ENCODE measurements around the gene RBM14. TPM values are rescaled to one million over a fixed set of nuclear protein-coding genes. Genes with fewer than 3 reads are reported as not detected.
"Not testable (repeated sequence)": the region's sequence is repeated elsewhere in the genome, so short reads cannot be mapped to it uniquely, and the experiment has no call there.

RBM14 gene
- total RNA-seq, 1 donor from 2014 or later: 35.2 TPM

DNA sequence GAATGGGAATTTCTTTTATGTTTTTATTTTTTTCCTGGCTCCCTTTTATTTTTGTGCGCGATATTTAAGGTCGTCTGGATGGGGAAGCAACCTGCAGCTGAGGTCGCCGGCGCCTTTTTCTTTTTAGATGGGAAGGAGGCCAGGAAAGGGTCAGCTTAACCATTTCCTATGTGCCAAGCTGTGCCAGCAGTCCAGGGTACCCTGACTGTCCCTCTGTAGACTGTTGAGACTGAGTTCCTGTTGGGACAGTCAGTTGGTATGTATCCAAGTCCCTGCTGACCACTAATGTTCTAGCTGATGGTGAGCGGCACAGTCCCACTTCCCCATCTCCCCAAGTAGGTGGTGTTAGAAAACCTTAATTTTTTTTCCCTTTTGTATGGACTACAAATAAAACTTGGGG lies 10.5 kb downstream of the RBM14 start:
- intact Hi-C loops (cut with DNase I): no loop called here
- DNase-seq (ENCODE audit: low spot score): no peak

DNA sequence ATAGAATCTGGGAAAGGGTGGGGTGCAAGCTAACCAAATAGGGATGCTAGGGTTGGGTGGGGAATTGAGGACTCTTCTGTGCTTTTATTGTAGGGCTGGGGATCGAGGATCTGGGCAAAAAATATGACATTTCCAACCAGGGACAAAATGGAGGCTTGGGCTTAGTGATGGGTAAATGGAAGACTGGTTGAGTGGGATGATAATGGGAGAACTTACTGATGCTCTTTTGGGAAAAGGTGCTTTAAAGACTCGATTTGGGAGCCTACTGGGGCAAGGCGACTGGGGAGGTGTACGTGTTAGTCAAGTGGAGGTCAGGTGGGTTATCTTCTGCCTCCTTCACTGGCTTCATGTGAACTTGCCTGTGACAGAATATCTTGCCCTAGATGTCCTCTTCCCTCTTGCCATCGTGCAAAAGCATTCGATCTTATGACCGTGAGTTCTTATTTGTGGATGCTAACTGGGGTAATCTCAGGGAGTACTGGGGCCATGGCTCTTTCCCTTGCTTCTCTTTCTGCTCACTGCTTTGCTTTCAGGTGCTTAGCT lies 11.7 kb downstream of the RBM14 start:
- intact Hi-C loops (cut with DNase I): no loop called here
- no peak for DNase-seq (ENCODE audit: low spot score)

DNA sequence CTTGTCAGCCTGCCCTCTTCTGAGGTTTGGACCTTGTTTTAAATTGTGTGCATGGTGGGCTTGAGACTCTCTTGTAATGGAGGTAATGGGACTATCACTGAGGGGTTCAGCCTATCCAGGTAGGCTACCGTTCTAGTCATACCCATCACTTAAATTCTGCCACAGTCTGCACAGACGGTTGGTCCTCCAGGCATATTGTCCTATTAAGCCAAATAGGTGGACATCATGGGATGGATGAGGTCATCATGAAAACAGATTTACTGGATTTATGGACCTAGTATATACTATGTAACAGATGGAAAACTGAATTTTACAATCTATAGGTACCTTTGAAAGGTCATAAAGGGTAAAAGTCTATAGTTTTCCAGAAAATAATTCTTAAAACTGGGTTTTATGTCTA lies 12.9 kb downstream of the RBM14 start:
- no peak for DNase-seq (ENCODE audit: low spot score)
- intact Hi-C loops (cut with DNase I): no loop called here

DNA sequence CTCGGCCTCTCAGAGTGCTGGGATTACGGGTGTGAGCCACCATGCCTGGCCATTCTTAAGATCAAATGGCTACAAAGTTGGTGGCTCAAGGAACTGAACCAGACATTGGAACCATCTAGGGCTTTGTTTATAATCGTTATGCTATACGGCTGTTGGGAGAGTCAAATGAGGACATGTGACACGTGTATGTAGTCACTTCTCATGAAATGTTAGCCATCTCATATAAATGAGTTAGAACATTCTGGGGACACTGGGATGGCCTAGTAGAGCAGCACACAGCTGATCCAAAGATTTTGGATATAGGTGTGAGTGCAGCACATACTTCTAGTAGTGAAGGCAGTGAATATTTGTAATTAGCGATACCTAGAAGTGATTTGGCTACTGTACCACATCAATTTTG lies 15.5 kb downstream of the RBM14 start:
- intact Hi-C loops (cut with DNase I): no loop called here
- DNase-seq (ENCODE audit: low spot score): no peak

DNA sequence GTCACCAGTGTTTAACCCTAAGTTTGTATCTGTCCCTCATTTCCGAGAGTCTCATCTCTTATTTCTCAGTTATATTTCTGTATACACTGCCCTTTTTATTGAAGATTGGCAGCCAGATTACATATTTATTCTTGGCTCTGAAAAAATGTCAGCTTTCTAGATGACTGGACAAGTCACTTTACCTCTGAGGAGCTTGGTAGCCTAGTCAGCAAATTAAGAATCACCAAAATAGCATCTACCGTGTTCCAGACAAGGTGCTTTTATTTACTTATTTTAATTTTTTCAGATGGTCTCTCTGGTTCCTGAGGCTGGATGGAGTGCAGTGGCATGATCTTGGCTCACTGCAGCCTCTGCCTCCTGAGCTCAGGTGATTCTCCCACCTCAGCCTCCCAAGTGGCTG lies 16.5 kb downstream of the RBM14 start:
- DNase-seq (ENCODE audit: low spot score): no peak
- intact Hi-C loops (cut with DNase I): no loop called here

DNA sequence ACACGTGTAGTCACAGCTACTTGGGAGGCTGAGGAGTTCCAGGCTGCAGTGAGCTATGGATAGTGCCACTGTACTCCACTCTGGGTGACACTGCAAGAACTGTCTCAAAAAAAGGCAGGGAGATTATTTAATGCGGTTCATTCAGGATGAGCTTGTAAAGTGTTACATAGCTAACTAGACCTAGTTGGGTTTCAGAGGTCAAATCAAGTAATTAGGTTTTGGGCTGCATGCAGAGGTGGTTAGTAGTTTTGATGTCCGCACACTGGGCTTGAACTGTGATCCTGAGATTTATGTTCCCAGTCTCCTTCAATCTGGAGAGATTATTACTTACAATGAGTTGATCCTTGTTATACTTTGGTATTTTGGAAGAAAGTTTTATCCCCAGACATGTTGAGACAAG lies 20.0 kb downstream of the RBM14 start:
- DNase-seq (ENCODE audit: low spot score): no peak
- intact Hi-C loops (cut with DNase I): loop anchor here (5.0 kb wide), 1 partner anchor 41 kb away; the partner anchor contains the start of gene RBM4B

DNA sequence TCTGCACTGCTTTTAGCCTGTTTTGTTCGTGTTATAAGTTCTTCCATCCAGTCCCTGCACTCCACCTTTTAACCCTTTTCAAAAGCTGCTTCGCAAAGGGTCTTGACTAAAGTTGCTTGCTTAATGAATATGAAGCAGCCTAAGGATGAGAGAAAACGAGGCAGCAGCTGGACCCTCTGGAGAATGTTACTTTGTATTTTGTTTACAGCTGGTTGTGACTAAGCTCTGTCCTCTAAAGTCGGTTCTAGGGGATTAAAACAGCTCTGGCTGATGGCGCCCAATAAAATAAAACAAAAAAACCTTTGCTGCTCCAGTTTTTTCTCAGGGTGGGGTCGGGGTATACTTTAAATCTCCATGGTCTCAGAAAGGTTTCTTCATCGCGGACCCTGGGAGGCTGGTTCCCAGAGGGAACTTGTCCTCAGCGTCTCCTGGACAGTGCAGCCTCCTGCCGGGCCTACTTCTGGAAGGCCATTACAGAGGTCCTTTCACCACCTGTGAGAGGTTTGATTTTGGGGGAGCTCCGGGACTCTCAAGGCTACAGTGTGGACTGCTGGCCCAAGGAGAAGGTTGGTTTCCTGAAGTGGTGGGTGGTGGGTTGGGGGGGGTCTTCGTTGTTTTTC lies 21.2 kb downstream of the RBM14 start:
- no peak for DNase-seq (ENCODE audit: low spot score)
- intact Hi-C loops (cut with DNase I): loop anchor here (1.0 to 5.0 kb wide), 2 partner anchors 21 to 40 kb away; partner anchors contain the start of genes RBM14 and RBM4B

DNA sequence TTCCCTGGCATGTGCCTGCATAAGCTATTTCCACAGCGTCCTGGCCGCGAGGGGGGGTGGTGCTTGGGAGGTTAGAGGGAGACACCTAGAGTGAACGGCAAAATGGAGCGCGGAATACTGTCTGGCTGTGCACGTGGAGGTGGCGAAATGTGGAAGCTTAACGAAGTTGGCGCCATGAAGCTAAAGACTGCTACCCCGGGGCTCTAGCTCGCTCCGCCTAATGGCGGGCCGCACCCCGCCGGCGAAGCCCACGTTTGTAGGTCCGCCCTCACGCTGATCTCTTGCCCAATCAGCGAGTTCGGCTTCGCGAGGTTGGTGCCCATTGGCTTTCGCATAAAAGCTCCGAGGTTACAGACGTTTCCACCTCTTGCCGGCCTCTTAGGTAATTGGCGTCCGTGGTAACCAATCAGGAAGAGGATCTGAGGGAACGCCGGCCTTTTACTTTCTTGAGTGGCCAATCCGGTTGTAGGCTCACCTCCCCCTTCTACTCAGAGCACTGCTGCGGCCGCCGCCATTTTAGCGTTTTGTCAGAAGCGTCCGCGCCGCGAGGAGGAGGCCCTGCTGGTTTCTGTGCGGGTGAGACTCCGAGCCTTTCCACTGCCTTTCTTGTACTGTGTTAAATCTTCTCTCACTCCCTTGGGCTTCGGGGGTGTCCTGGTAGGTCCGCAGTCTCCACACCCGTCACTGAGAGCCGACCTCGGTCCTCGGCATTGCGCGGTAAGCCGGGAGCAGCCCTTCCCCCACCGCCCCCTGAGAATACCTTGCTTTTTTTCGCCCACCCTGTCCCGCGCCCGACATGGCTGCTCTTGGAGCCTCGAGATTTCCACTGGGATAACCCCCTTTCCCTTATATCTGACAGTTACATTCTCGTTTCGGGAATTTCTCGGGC lies 22.0 kb downstream of the RBM14 start, which contains the start of gene RBM4:
Gene RBM4 (plus strand): TSS at position 527 of the 889 bp plus-strand sequence. CDS start 1,009 bp downstream, outside the sequence.
- DNase-seq (ENCODE audit: low spot score): peak; percentile 99
- intact Hi-C loops (cut with DNase I): loop anchor here (1.0 to 5.0 kb wide), 2 partner anchors 22 to 39 kb away; partner anchors contain the start of genes RBM14 and RBM4B

DNA sequence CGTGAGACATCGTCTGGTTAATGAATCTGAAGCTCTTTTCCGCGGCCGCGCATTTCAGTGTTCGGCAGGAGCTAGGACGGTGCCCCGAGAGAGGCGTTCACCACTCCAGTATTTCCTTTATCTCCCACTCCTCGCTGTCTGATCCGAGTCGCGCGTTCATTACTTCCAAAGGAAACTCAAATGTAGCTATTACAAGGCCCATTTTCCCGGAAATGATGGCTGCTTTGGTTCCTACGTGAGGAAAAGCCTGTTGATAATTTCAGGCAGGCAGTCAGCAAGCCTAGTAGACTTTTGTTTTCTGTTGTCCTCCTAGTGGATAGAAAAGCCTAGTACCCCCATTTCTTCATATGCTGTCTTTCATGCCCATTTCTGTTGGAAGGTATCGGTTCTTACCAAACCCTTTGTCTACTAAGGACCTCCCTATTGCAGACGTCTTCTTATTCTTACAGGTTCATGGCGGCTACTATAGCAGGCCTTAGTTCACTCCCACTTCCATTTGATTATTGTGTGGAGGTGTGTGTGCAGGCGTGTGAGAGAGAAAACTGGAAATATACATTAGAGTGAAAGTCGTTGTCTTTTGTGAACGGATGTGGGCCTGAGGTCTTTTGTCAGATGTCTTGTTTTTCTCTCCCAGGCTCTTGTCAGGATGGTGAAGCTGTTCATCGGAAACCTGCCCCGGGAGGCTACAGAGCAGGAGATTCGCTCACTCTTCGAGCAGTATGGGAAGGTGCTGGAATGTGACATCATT lies 22.8 kb downstream of the RBM14 start:
- DNase-seq (ENCODE audit: low spot score): no peak
- intact Hi-C loops (cut with DNase I): loop anchor here (5.0 kb wide), 1 partner anchor 38 kb away; the partner anchor contains the start of gene RBM4B

DNA sequence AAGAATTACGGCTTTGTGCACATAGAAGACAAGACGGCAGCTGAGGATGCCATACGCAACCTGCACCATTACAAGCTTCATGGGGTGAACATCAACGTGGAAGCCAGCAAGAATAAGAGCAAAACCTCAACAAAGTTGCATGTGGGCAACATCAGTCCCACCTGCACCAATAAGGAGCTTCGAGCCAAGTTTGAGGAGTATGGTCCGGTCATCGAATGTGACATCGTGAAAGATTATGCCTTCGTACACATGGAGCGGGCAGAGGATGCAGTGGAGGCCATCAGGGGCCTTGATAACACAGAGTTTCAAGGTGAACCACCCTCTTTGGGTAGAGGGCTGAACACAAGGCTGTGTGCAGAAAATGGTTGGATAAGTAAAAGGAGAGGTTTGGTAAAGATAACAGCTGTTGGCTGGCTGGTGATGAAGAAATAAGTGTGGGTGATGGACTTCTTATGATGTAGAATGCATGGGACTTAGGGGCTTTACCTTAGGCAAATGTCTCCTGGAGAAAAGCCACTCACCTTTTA lies 23.4 kb downstream of the RBM14 start:
- not testable (repeated sequence) for DNase-seq (ENCODE audit: low spot score)
- intact Hi-C loops (cut with DNase I): loop anchor here (5.0 kb wide), 1 partner anchor 37 kb away; the partner anchor contains the start of gene RBM4B

DNA sequence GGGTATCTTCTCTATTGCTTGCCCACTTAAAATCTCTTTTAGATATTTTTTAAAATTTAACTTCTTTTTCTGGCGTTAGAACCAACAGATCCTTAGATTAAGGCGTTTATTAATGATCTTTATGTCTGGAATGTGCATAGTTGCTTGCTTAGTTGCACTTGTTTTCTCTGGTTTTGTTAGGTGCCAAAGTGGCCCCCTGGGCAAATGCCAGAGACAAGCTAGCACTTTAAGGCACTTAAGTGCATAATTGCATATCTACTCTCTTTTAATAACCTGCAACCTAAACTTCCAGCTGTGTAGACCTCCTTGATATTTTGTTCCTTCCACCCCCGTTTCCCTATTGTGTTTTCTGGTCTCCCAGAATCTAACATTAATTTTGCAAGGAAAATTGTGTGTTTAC lies 25.4 kb downstream of the RBM14 start:
- DNase-seq (ENCODE audit: low spot score): no peak

DNA sequence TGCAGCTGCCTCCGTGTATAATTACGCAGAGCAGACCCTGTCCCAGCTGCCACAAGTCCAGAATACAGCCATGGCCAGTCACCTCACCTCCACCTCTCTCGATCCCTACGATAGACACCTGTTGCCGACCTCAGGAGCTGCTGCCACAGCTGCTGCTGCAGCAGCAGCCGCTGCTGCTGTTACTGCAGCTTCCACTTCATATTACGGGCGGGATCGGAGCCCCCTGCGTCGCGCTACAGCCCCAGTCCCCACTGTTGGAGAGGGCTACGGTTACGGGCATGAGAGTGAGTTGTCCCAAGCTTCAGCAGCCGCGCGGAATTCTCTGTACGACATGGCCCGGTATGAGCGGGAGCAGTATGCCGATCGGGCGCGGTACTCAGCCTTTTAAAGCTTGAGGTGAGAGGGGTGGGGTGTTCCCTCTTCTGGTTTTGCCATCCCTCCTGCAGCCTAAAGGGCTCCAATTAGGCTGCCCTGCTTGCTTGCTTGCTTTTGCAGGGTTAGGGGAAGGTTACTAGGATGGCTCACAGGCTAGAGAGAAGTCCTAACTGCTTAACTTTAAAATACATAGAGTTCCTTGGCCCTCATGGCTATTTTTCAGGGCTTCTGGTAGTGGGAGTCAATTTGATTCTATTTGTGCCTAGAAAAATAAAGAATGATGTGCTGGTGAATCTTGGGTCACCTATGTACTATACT lies 27.5 kb downstream of the RBM14 start:
- intact Hi-C loops (cut with DNase I): no loop called here
- DNase-seq (ENCODE audit: low spot score): no peak

More for the DNA sequence above, 25.4 kb downstream of the RBM14 start:
- intact Hi-C loops (cut with DNase I): no loop called here

DNA sequence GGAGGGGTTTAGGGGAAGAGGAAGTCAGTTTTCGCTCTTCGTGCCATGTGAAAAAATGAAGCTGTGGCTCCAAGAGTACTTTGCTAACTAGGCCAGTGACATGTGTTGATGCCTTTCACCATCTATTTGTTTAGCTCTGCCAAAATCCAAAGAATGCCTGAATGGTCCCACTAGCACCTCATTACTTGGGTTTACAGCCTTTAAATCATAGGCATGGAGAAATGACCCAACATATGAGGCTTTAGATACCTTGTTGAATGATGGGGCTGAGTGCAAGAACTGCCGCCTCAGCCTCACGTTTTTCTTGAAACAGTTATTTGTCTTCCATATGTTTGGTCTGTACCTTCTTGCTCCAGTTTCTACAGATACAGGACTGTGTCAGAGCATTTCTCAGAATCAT lies 30.4 kb downstream of the RBM14 start:
- intact Hi-C loops (cut with DNase I): no loop called here
- DNase-seq (ENCODE audit: low spot score): no peak

DNA sequence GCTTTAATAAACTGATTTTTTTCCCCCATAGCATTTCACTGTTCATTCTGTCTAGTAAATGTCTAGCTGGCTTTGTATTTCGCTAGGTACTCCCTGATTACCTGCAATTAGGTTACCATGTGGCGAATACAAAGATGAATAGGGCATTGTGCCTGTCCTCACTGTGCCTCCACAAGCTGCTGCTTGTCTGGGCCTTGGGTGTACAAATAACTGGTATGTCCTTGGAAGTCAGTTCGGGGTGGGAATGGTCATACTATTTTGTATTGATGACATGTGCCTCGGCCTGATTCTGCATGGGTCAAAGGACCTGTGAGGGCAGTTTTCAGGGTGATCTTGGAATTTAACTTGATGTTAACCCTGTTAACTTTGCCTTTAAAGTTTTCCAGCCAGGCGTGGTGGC lies 33.5 kb downstream of the RBM14 start:
- no peak for DNase-seq (ENCODE audit: low spot score)
- intact Hi-C loops (cut with DNase I): no loop called here

DNA sequence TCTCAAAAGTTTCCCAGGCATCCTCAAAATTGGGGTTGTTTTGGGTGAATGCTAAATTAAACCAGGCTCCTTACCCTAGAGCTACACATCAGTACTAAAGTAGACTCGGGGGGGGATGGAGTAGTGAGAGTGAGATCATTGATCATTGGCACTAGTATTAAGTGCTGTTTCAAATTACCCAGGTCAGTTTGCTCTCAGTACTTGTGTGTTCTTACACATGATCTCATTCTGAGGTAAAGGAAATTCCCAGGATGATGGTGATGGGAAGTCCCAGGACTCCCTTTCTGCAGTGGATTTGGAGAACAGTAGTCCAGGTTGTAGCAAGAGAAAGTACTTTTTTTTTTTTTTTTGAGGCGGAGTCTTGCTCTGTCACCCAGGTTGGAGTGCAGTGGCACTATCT lies 34.6 kb downstream of the RBM14 start:
- intact Hi-C loops (cut with DNase I): no loop called here
- no peak for DNase-seq (ENCODE audit: low spot score)

DNA sequence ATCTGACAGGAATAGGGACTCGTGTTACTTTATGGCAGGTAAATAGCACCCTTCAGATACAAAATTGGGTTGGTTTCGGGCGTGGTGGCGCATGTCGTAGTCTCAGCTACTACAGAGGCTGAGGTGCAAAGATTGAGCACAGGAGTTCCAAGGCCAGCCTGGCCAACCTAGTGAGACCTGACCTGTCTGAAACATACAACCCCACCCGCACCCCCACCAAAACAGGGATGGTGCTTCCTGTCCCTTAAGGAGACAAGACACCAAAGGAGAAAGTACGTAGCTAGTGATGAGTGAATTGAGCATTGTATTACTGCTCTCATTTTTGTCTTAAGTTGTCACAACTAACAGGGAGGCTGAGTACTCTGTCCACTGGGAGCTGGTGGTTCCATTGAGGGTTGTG lies 36.2 kb downstream of the RBM14 start:
- DNase-seq (ENCODE audit: low spot score): no peak

DNA sequence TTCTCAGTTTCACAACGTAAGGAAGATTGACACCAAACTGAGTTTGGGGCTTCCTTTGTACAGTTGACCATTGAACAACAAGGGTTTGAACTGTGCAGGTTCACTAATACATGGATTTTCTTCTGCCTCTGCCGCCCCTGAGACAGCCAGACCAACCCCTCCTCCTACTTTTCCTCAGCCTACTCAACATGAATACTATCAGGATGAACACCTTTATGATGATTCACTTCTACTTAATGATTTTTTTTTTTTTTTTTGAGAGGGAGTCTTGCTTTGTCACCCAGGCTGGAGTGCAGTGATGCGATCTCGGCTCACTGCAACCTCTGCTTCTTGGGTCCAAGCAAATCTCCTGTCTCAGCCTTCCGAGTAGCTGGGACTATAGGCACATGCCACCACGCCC lies 36.7 kb downstream of the RBM14 start:
- no peak for DNase-seq (ENCODE audit: low spot score)
- intact Hi-C loops (cut with DNase I): no loop called here

More for the DNA sequence above, 36.2 kb downstream of the RBM14 start:
- intact Hi-C loops (cut with DNase I): no loop called here

DNA sequence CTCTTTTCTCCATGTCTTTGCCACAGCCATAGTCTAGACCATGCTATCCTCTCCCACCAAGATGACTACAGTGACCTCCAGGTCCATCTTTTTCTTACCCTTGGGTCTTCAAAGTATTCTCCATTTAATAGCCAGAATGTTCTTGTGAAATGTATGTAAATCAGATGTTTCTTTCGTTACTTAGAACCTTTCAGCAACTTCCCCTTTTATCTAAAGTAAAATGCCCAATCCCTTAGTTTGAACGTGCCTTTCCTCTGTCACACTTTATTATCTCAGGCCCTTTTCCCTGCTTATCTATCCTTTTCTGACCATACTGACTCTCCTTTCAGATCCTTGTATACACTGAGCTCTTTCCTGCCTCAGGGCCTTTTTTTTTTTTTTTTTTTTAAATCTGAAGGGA lies 43.3 kb downstream of the RBM14 start:
- DNase-seq (ENCODE audit: low spot score): no peak
- intact Hi-C loops (cut with DNase I): no loop called here

Measured in cardiac septum (tissue), 1 donor.